Endothelial cell of umbilical vein (primary cell): Measurements from ENCODE around the gene DNAJB1. TPM values are rescaled to one million over a fixed set of nuclear protein-coding genes. Genes with fewer than 3 reads are reported as not detected.
A peak's percentile ranks its signal among the peaks of the same experiment; 100 is the strongest.

ENCODE experiments used
- microRNA counts: library from miRNA; unstranded; fragments of <30 nt; microRNA quantifications from one replicate; lab custom pipeline; 2016
- microRNA-seq: library from miRNA; unstranded; fragments of <30 nt; microRNA quantifications from one replicate; pipeline ENCODE4 v1.2.0, GENCODE V29; 2021; ENCODE audit warnings: borderline number of aligned reads, borderline replicate concordance
- polyA plus RNA-seq, 4 experiments: library from polyadenylated mRNA; depleted of rRNA in 3 of 4; stranded (reverse) in 3 of 4; unstranded in 1 of 4; fragments of >200 nt; gene quantifications; 2 replicates each; pipeline versions ENCODE4 v1.2.1 to v1.2.3, GENCODE V29; 2011 to 2012; ENCODE audit warnings: missing spikeins in 1 of 4
- small RNA-seq: library from RNA; depleted of rRNA; stranded (forward); fragments of <200 nt; gene quantifications from one replicate; pipeline ENCODE3, GENCODE V24; 2012; ENCODE audit warnings: low replicate concordance, low read depth; ENCODE audit not compliant: insufficient read depth, insufficient read length
- total RNA-seq: library from RNA; stranded (reverse); gene quantifications from 2 replicates; pipeline ENCODE4 v1.2.3, GENCODE V29; 2021

DNAJB1 gene
- total and polyA plus RNA-seq, 2 donors (not counting 3 experiments of a cell fraction or from before 2014, with no cell fraction given), result 58.6 to 59.8 TPM

MicroRNAs within 50 kb of the gene (microRNA counts, 767-probe panel; counts per million panel counts)
- 723 counts per million, percentile 96 among the panel's probes with 10 or more counts for microRNA hsa-miR-639 (lab: Ali Mortazavi, UCI)

Small RNA genes within 50 kb of the gene (microRNA-seq; reads per million reads assigned to microRNA genes)
- not detected for gene MIR639

Small RNA genes within 50 kb of the gene (small RNA-seq; reads per million reads assigned to genes)
- gene SNRPGP15, result not detected

Other genes with a start within 250 kb of the DNAJB1 start
- 6.0 and 14.7 TPM in 2 replicates for gene ADGRE5, start 137.0 kb downstream of the DNAJB1 start, total RNA-seq
- 4.7 and 5.3 TPM in 2 replicates for gene ADGRE5, start 137.0 kb downstream of the DNAJB1 start, polyA plus RNA-seq
- gene DDX39A, start 99.1 kb downstream of the DNAJB1 start, total RNA-seq, result 153 and 157 TPM in 2 replicates
- 158 and 168 TPM in 2 replicates for gene DDX39A, start 99.1 kb downstream of the DNAJB1 start, polyA plus RNA-seq
- gene PKN1, start 85.1 kb downstream of the DNAJB1 start, total RNA-seq, result 302 and 326 TPM in 2 replicates
- 142 and 148 TPM in 2 replicates for gene PKN1, start 85.1 kb downstream of the DNAJB1 start, polyA plus RNA-seq
- 0.40 and 0.53 TPM in 2 replicates for gene PTGER1, start 43.0 kb downstream of the DNAJB1 start, total RNA-seq
- 0.21 and 0.48 TPM in 2 replicates for gene PTGER1, start 43.0 kb downstream of the DNAJB1 start, polyA plus RNA-seq
- gene GIPC1, start 22.3 kb downstream of the DNAJB1 start, total RNA-seq, result 102 and 108 TPM in 2 replicates
- 141 and 159 TPM in 2 replicates for gene GIPC1, start 22.3 kb downstream of the DNAJB1 start, polyA plus RNA-seq
- gene TECR, start 11.2 kb upstream of the DNAJB1 start, total RNA-seq, result 109 and 110 TPM in 2 replicates
- gene TECR, start 11.2 kb upstream of the DNAJB1 start, polyA plus RNA-seq, result 193 and 231 TPM in 2 replicates
- 170 and 177 TPM in 2 replicates for gene NDUFB7, start 53.7 kb upstream of the DNAJB1 start, total RNA-seq
- 655 and 916 TPM in 2 replicates for gene NDUFB7, start 53.7 kb upstream of the DNAJB1 start, polyA plus RNA-seq
- not detected in 2 replicates for gene CLEC17A, start 64.7 kb upstream of the DNAJB1 start, total RNA-seq
- gene CLEC17A, start 64.7 kb upstream of the DNAJB1 start, polyA plus RNA-seq, result 0.07 TPM in 1 of 2 replicates, not detected in the other
- gene ADGRE3, start 156.4 kb upstream of the DNAJB1 start, total RNA-seq, result not detected in 2 replicates
- gene ADGRE3, start 156.4 kb upstream of the DNAJB1 start, polyA plus RNA-seq, result not detected in 2 replicates
- 17.1 and 19.7 TPM in 2 replicates for gene ZNF333, start 171.7 kb upstream of the DNAJB1 start, total RNA-seq
- gene ZNF333, start 171.7 kb upstream of the DNAJB1 start, polyA plus RNA-seq, result 11.1 TPM in 2 replicates